NCI-H2081 (cell line): ENCODE results near the gene BMP6.

ENCODE experiments used
- DNase-seq, 2 experiments: peaks; one replicate each; lab custom pipeline; 2025; lab: John Stamatoyannopoulos, UW

Gene BMP6

DNA sequence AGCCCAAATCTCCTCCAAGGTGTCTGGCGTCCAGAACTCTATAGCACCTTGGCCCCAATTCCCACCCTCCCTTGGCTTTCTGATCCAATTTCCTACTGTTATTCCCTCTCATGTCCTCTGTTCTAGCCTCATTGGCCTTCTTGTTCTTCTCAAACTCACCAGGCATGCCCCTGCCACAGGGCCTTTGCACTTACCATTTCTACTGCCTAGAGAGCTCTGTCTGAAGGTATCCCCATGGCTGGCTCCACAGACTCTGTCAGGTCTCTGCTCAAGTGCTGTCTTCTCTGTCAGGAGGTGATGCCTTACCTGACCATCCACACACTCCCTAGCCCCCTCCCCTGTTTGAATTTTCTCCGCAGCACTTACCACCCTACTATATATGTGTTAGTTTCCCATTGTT, 5.6 kb upstream of the BMP6 start:
- no peak for DNase-seq

- peak; percentile 9 to 30 for DNase-seq
Measured at GRCh38 chr6:7721649-7722048, 4.2 kb upstream of the BMP6 start.

DNA sequence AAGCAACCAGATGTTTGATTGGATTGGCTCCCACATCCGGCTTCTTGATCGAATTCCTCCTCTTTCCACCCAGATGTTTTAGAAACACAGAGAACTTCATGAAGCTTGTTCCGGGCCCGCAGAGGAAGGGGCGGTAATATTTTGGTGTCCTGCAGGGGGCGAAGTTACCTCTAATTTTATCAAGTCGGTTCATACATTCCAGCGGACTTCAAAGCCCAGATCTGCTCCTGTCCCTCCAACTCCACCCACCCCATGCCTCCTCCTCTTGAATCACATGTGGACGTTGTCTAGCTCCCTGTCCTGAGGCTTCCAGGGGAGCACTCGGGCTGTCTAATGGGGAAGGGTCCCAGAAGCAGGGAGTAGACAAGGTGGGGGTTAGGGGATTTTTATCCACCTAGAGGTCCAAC, 2.9 kb upstream of the BMP6 start:
- peak; percentile 67 to 69 for DNase-seq

- no peak for DNase-seq
Measured at GRCh38 chr6:7723554-7723953, 2.3 kb upstream of the BMP6 start.

GRCh38 chr6:7725412-7725811, 487 bp upstream of the BMP6 start:
- no peak for DNase-seq

DNA sequence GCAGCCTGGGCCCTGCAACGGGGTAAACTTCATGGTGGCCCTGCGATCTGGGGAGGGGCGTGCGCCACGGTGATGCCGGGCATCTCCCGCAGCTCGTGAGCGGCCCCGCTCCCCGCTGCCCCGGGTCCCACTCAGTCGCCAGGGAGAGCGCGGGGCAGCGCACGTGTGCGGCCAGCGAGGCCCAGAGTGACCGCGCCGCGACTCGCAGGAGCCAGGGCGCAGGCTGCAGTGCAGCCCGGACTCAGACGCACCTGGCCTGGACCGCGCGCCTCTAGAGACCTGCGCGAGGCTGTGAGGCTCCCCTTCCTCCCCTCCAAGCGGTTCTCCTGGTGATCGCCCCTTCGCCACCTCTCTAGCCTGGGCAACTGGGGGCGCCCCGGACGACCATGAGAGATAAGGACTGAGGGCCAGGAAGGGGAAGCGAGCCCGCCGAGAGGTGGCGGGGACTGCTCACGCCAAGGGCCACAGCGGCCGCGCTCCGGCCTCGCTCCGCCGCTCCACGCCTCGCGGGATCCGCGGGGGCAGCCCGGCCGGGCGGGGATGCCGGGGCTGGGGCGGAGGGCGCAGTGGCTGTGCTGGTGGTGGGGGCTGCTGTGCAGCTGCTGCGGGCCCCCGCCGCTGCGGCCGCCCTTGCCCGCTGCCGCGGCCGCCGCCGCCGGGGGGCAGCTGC, 652 bp downstream of the BMP6 start:
- peak; percentile 21 to 23 for DNase-seq

- DNase-seq = peak; percentile 27 to 34
Measured at GRCh38 chr6:7727086-7727945, 1.4 kb downstream of the BMP6 start.

DNA sequence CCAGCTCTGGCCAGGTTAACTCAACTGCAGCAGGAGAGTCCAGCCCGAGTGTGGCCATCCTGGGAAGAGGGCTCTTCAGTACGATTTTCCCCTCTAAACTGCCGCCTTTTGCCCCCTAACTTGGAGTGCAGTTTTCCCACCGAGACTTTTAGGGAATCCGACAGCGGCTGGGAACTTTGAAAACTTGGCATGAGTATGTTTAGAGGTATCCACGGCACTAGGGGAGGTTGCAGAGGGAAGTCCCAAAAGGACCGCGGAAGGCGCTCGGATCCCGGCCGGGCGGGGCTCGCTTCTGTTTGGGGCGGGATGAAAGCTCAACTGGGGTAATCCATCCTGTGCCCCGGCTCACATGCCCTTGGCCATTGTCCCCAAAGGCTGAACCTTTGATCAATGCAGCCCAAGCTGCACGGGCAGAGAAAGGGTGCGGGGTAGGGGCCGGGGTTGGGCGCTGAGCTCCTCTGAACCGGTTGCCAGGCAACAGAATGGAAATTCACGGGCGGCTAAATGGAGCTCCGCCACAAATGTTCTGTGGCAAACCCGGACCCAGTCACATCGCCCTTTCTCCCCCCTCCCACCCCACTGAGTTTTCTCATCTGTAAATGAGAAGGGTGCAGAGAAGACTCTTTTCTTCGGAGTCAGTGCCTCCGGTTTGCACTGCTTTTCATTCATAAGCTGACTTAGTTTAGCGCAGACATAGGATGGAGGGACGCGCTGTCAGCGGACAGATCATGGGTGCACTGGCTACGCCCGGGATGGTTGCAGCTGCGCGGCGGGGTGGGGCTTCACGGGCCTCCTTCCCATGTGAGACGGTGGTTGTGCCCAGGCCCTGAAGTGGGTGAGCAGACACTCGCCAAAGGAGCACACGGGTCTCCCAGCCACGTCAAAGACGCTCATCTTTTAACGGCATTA, 2.3 kb downstream of the BMP6 start:
- DNase-seq = no peak

GRCh38 chr6:7728855-7729590, 3.1 kb downstream of the BMP6 start:
- no peak for DNase-seq

- DNase-seq = no peak
Measured at GRCh38 chr6:7730001-7730783, 4.3 kb downstream of the BMP6 start.

- no peak for DNase-seq
Measured at GRCh38 chr6:7730784-7731227, 4.9 kb downstream of the BMP6 start.

GRCh38 chr6:7731294-7731693, 5.4 kb downstream of the BMP6 start:
- no peak for DNase-seq

GRCh38 chr6:7732228-7732627, 6.3 kb downstream of the BMP6 start:
- no peak for DNase-seq

DNA sequence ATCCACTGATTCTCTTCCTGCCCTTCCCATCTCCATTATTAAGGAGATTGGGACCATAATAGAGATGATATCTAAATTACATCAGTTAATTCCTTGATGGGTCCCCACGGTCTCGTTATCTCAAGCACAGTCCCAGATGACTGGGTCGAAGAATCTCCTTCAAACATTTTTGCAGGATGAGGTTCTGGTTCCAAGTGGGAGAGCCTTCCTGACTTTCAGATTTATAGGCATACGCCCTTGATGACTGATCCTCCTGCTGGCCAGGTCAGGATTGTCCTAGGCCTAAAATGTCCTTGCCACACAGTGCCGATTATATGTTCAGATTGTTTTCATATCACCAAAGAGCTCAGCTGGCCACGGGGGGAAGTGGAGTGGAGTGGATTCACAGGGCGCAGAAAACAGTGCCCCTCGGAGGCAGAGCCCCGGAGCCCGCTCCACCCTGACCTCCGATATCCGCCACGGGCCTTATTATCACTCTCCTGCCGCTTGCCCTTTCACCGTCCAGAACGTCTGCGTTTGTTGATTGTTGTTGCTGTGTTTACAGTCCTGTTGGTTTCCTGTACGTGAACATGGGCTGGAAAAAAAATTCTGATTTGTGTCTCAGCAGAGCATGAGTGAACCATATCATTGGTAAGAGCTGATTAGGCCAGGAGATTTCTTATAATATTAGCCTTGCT, 8.9 kb downstream of the BMP6 start:
- DNase-seq = no peak

- DNase-seq = no peak
Measured at GRCh38 chr6:7737106-7737505, 11.2 kb downstream of the BMP6 start.

- no peak for DNase-seq
Measured at GRCh38 chr6:7737867-7738266, 12.0 kb downstream of the BMP6 start.

DNA sequence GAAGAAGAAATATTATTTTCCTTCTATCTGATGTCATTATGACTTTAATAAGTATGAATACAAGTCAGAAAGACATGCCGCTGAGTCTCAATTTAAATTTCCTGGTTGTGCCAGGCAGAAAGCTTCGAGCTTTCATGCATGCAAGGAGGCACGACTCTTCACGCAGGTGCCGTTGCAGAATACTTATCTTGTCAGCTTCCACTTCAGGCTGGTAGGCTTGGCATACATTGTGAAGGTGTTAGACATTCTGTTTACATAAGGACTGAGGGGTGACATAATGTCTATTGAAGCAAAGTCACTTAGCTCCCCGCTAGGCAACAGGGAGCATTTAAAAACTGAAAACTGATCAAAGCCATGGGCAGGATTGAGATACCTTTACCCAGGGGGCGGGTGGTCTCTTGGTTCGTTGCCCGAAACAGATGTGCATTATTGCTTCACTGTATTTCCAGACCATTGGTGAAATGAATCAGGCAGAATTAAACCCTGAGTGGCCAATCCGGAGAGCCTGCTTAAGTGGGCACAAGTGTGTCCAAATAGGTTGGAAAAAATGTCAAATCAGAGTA, 16.4 kb downstream of the BMP6 start:
- DNase-seq = peak in 1 of 2 experiments; percentile 28

DNA sequence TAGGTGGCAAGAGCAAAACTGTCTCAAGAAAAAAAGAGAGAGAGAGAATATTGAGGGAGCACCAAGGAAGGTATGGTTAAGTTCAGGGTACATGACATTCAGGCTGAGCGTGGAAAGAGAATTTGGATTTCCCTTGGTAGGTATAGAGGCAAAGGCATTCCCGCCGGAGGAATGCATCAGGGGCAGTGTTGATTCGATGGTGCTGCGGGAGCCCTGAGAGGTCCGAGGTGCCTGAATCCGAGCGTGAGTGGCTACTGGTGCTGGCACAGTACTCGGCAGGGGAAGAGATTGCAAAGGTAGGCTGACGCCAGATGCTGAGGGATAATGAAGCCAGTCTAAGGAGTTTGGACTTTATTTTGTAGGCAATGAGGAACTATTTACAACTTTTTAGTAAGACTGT, 20.0 kb downstream of the BMP6 start:
- DNase-seq = no peak

- DNase-seq = no peak
Measured at GRCh38 chr6:7747016-7747415, 21.1 kb downstream of the BMP6 start.

- DNase-seq = no peak
Measured at GRCh38 chr6:7747433-7747832, 21.5 kb downstream of the BMP6 start.
